HepG2 (cell line): ENCODE results near the gene TMEM250. TPM values are rescaled to one million over a fixed set of nuclear protein-coding genes. Genes with fewer than 3 reads are reported as not detected.

Experiments
- DNMT1 ChIP-seq: sonication (generic); formaldehyde crosslinking; IDR thresholded peaks from 2 replicates; pipeline ENCODE4 v1.5.1; 2020; ENCODE audit warnings: mild to moderate bottlenecking, missing genetic modification reagents
- ELK4 ChIP-seq: sonication (generic); formaldehyde crosslinking; IDR thresholded peaks from 2 replicates; pipeline ENCODE4 v1.9.0; 2021; ENCODE audit warnings: missing genetic modification reagents, borderline replicate concordance
- FOXA1 ChIP-seq, 2 experiments: fragments of 450-650 bp in 1 of 2; sonication (generic) in 1 of 2; formaldehyde crosslinking in 1 of 2; IDR thresholded peaks; 2 replicates each; pipeline versions ENCODE4 v1.4.0 to v1.6.1; 2016 to 2020; ENCODE audit warnings: missing genetic modification reagents in 1 of 2
- FOXK2 ChIP-seq: fragments of 450-650 bp; IDR thresholded peaks from 2 replicates; pipeline ENCODE4 v1.6.1; 2016
- GATAD1 ChIP-seq: IDR thresholded peaks from 2 replicates; pipeline ENCODE4 v1.6.1; 2016; ENCODE audit warnings: missing genetic modification reagents, missing compliant biosample characterization
- HBP1 ChIP-seq: IDR thresholded peaks from 2 replicates; pipeline ENCODE4 v1.6.1; 2016; ENCODE audit warnings: low read depth, control low read depth
- MTA1 ChIP-seq: sonication (generic); formaldehyde crosslinking; IDR thresholded peaks from 2 replicates; pipeline ENCODE4 v1.4.0; 2020; ENCODE audit warnings: missing genetic modification reagents, mild to moderate bottlenecking, borderline replicate concordance
- NAIF1 ChIP-seq: sonication (generic); formaldehyde crosslinking; IDR thresholded peaks from 2 replicates; pipeline ENCODE4 v1.5.0; 2020; ENCODE audit warnings: mild to moderate bottlenecking, missing genetic modification reagents, borderline replicate concordance
- RBM39 ChIP-seq: fragments of 200-400 bp; formaldehyde crosslinking; IDR thresholded peaks from one replicate; pipeline ENCODE4 v1.6.1; 2018; ENCODE audit warnings: antibody characterized with exemption, mild to moderate bottlenecking, low read depth, low read length; ENCODE audit not compliant: poor library complexity, severe bottlenecking
- SSRP1 ChIP-seq: IDR thresholded peaks from 2 replicates; pipeline ENCODE4 v1.6.1; 2016; ENCODE audit warnings: control low read depth
- THAP11 ChIP-seq: IDR thresholded peaks from 2 replicates; pipeline ENCODE4 v1.6.1; 2016; ENCODE audit warnings: missing biosample characterization, missing genetic modification reagents
- TMF1 ChIP-seq: sonication (generic); formaldehyde crosslinking; IDR thresholded peaks from 2 replicates; pipeline ENCODE4 v1.8.1; 2022; ENCODE audit warnings: low read depth, missing genetic modification reagents
- ZBTB37 ChIP-seq: sonication (generic); formaldehyde crosslinking; IDR thresholded peaks from 2 replicates; pipeline ENCODE4 v1.4.0; 2020; ENCODE audit warnings: mild to moderate bottlenecking, missing genetic modification reagents
- ZEB1 ChIP-seq: IDR thresholded peaks from 2 replicates; pipeline ENCODE4 v1.6.1; 2012; ENCODE audit warnings: mild to moderate bottlenecking, low read depth, inconsistent platforms; ENCODE audit not compliant: insufficient replicate concordance
- ZFP91 ChIP-seq: sonication (generic); formaldehyde crosslinking; IDR thresholded peaks from 2 replicates; pipeline ENCODE4 v1.9.0; 2022; ENCODE audit warnings: missing genetic modification reagents, mild to moderate bottlenecking, borderline replicate concordance
- ZNF136 ChIP-seq: sonication (generic); formaldehyde crosslinking; IDR thresholded peaks from 2 replicates; pipeline ENCODE4 v1.8.1; 2022; ENCODE audit warnings: low read depth, mild to moderate bottlenecking, moderate library complexity, missing genetic modification reagents
- ZNF143 ChIP-seq: sonication (generic); formaldehyde crosslinking; IDR thresholded peaks from 2 replicates; pipeline ENCODE4 v1.4.0; 2020; ENCODE audit warnings: missing genetic modification reagents
- ZNF720 ChIP-seq: sonication (generic); formaldehyde crosslinking; IDR thresholded peaks from 2 replicates; pipeline ENCODE4 v1.4.0; 2020; ENCODE audit warnings: missing genetic modification reagents
- polyA plus RNA-seq, 8 experiments: library from polyadenylated mRNA; depleted of rRNA in 3 of 8; stranded (reverse) in 7 of 8; unstranded in 1 of 8; fragments of >200 nt; fragmentation: Illumina TruSeq in 4 of 8; extraction: Trizol in 4 of 8; gene quantifications; 2 replicates each; pipeline versions ENCODE4 v1.2.1 to v1.2.3, GENCODE V29; 2011 to 2016; ENCODE audit warnings: low read depth in 4 of 8, missing spikeins in 1 of 8, mixed read lengths in 1 of 8; ENCODE audit not compliant: insufficient read depth in 1 of 8
- total RNA-seq, 5 experiments: library from RNA; depleted of rRNA; stranded (reverse); fragments of >200 nt; fragmentation: Illumina TruSeq; extraction: Trizol; gene quantifications; 2 replicates each; pipeline ENCODE4 v1.2.3, GENCODE V29; 2016; ENCODE audit warnings: low read depth in 1 of 5
- TF ChIP-seq, protein P1 (sequence below): sonication (generic); formaldehyde crosslinking; IDR thresholded peaks from 2 replicates; pipeline ENCODE4 v1.4.0; 2020; ENCODE audit warnings: missing genetic modification reagents
- TF ChIP-seq, protein P2 (sequence below): sonication (generic); formaldehyde crosslinking; IDR thresholded peaks from 2 replicates; pipeline ENCODE4 v1.4.0; 2020; ENCODE audit warnings: mild to moderate bottlenecking, missing genetic modification reagents

TMEM250 gene
- total and polyA plus RNA-seq, 2 of the 13 experiments (the other 11 are each of a cell fraction or from before 2014, with no cell fraction given): 5.5 to 13.9 TPM

DNA sequence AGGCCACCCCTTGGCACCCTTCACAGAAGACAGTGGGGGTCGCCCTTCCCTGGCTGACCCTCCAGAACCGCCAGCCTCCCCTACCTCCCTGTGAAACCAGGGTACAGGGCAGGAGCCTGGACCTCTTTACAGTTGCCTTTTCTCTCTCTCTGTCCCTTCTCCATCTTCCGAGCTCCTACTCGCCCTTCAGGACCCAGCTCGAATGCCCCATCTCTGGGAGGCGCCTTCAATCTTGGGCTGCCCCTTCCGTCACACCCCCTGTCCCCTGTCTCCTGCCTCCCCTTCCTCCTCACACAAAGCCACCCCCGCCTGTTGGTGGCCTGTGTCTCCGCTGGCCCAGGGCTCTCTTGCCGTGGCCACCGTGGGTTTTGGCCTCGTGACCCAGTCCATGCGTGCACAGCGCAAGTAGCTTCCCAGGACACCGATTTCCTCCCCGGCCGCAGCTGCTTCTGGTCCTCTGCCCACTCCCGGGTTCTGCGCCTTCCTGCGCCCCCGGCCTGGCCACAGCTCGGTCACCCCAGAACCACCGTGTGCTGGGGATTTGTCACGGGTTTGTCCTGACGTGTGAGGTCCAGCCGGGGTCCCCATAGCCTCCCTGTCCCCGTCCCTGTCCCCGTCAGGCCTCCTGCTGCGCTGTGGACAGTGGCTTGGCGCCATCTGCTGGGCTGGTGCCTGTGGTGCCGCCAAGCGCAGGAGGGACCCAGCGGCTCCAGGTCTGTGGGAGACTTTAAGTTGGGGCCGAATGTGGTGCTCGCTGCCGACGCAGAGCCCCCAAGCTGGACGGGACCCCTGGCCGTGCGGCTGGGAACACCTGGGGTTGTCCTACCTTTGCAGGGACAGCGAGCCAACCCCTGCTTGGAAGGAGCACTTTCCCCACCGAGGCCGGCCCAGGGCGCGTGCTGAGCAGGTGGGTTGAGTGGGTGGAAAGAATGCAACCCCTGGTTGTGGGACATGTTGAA is 4.0 kb upstream of the TMEM250 start (continued):
- no peak for TF ChIP-seq ZNF136 (CRISPR knock-in tag)
- TF ChIP-seq NAIF1: no peak
- no peak for TF ChIP-seq ELK4
- TF ChIP-seq ZFP91 (CRISPR knock-in tag): peak; percentile 77
- no peak for TF ChIP-seq FOXA1 (IDR thresholded peaks at IDR 0.05)
- 0 out of 2 replicates have a peak, but pooled peaks have one; percentile 20 for TF ChIP-seq FOXA1 (CRISPR knock-in tag; IDR thresholded peaks at IDR 0.05)
- no peak for TF ChIP-seq ZNF720 (CRISPR knock-in tag)
- no peak for TF ChIP-seq ZBTB37
- TF ChIP-seq ZNF143: no peak
- TF ChIP-seq, protein P1, sequence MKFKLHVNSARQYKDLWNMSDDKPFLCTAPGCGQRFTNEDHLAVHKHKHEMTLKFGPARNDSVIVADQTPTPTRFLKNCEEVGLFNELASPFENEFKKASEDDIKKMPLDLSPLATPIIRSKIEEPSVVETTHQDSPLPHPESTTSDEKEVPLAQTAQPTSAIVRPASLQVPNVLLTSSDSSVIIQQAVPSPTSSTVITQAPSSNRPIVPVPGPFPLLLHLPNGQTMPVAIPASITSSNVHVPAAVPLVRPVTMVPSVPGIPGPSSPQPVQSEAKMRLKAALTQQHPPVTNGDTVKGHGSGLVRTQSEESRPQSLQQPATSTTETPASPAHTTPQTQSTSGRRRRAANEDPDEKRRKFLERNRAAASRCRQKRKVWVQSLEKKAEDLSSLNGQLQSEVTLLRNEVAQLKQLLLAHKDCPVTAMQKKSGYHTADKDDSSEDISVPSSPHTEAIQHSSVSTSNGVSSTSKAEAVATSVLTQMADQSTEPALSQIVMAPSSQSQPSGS (CRISPR knock-in tag): no peak
- 0 out of 2 replicates have a peak, but pooled peaks have one; percentile 66 for TF ChIP-seq DNMT1 (CRISPR knock-in tag)
- TF ChIP-seq RBM39: peak; percentile 86
- peak; percentile 60 for TF ChIP-seq THAP11
- TF ChIP-seq HBP1 (CRISPR knock-in tag): peak; percentile 77; the same call in 1 of the 2 replicates
- no peak for TF ChIP-seq ZEB1
- TF ChIP-seq GATAD1 (CRISPR knock-in tag): peak; percentile 41; the same call in 1 of the 2 replicates
- peak; percentile 65; the same call in 1 of the 2 replicates for TF ChIP-seq SSRP1
- TF ChIP-seq, protein P2, sequence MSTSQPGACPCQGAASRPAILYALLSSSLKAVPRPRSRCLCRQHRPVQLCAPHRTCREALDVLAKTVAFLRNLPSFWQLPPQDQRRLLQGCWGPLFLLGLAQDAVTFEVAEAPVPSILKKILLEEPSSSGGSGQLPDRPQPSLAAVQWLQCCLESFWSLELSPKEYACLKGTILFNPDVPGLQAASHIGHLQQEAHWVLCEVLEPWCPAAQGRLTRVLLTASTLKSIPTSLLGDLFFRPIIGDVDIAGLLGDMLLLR (CRISPR knock-in tag): 0 out of 2 replicates have a peak, but pooled peaks have one; percentile 54
- TF ChIP-seq TMF1 (CRISPR knock-in tag): no peak
- no peak for TF ChIP-seq MTA1 (CRISPR knock-in tag)
- TF ChIP-seq FOXK2: no peak
